HepG2 (cell line): ENCODE data around the gene CTF1. TPM values are rescaled to one million over a fixed set of nuclear protein-coding genes. Genes with fewer than 3 reads are reported as not detected.

Source experiments
- AGO2 ChIP-seq: fragments of 200-400 bp; formaldehyde crosslinking; optimal IDR thresholded peaks from 2 replicates; pipeline ENCODE3; 2017; ENCODE audit warnings: mild to moderate bottlenecking, low read depth, low read length, moderate library complexity
- DMAP1 ChIP-seq: IDR thresholded peaks from 2 replicates; pipeline ENCODE4 v1.6.1; 2016
- FOXJ3 ChIP-seq: sonication (generic); formaldehyde crosslinking; IDR thresholded peaks from 2 replicates; pipeline ENCODE4 v1.4.0; 2020; ENCODE audit warnings: missing genetic modification reagents, mild to moderate bottlenecking, borderline replicate concordance
- JUND ChIP-seq: sonication (generic); formaldehyde crosslinking; IDR thresholded peaks from 2 replicates; pipeline ENCODE4 v1.8.0; 2022; ENCODE audit warnings: mild to moderate bottlenecking, missing genetic modification reagents
- PAF1 ChIP-seq: IDR thresholded peaks from 2 replicates; pipeline ENCODE4 v1.6.1; 2016; ENCODE audit warnings: missing genetic modification reagents, missing compliant biosample characterization
- PAWR ChIP-seq: sonication (generic); formaldehyde crosslinking; IDR thresholded peaks from 2 replicates; pipeline ENCODE4 v1.4.0; 2020; ENCODE audit warnings: missing genetic modification reagents, mild to moderate bottlenecking, borderline replicate concordance
- POLR2A ChIP-seq, 2 experiments: IDR thresholded peaks; 2 replicates each; pipeline ENCODE4 v1.6.1; 2011; ENCODE audit warnings: low read depth in 2 of 2, low read length in 2 of 2, mild to moderate bottlenecking in 1 of 2, moderate library complexity in 1 of 2; ENCODE audit not compliant: insufficient read depth in 1 of 2
- SKI ChIP-seq: fragments of 450-650 bp; IDR thresholded peaks from one replicate; pipeline ENCODE4 v1.6.1; 2018; ENCODE audit warnings: mild to moderate bottlenecking; ENCODE audit not compliant: partially characterized antibody
- SOX6 ChIP-seq, 2 experiments: fragments of 450-650 bp in 1 of 2; sonication (generic) in 1 of 2; formaldehyde crosslinking in 1 of 2; IDR thresholded peaks; 2 replicates each; pipeline versions ENCODE4 v1.4.0 to v1.6.1; 2017 to 2020; ENCODE audit warnings: antibody characterized with exemption in 1 of 2, mild to moderate bottlenecking in 1 of 2, missing genetic modification reagents in 1 of 2
- ZFAT ChIP-seq: sonication (generic); formaldehyde crosslinking; conservative IDR thresholded peaks from 2 replicates; pipeline ENCODE4 v1.8.1; 2023; ENCODE audit warnings: missing genetic modification reagents, inconsistent platforms
- ZNF138 ChIP-seq: sonication (generic); formaldehyde crosslinking; IDR thresholded peaks from 2 replicates; pipeline ENCODE4 v1.5.0; 2020; ENCODE audit warnings: mild to moderate bottlenecking, low read depth, missing genetic modification reagents
- ZNF263 ChIP-seq: sonication (generic); formaldehyde crosslinking; IDR thresholded peaks from 2 replicates; pipeline ENCODE4 v1.4.0; 2020; ENCODE audit warnings: missing genetic modification reagents
- ZNF317 ChIP-seq: sonication (generic); formaldehyde crosslinking; IDR thresholded peaks from 2 replicates; pipeline ENCODE4 v1.5.0; 2020; ENCODE audit warnings: mild to moderate bottlenecking, missing genetic modification reagents
- ZNF354B ChIP-seq: sonication (generic); formaldehyde crosslinking; IDR thresholded peaks from 2 replicates; pipeline ENCODE4 v1.8.0; 2022; ENCODE audit warnings: mild to moderate bottlenecking, missing genetic modification reagents
- ZNF431 ChIP-seq: sonication (generic); formaldehyde crosslinking; IDR thresholded peaks from 2 replicates; pipeline ENCODE4 v1.9.0; 2022; ENCODE audit warnings: missing genetic modification reagents, low read depth, mild to moderate bottlenecking, borderline replicate concordance
- ZNF44 ChIP-seq: sonication (generic); formaldehyde crosslinking; IDR thresholded peaks from 2 replicates; pipeline ENCODE4 v1.5.1; 2020; ENCODE audit warnings: mild to moderate bottlenecking, missing genetic modification reagents
- ZNF547 ChIP-seq: sonication (generic); formaldehyde crosslinking; IDR thresholded peaks from 2 replicates; pipeline ENCODE4 v1.5.1; 2020; ENCODE audit warnings: mild to moderate bottlenecking, missing genetic modification reagents
- polyA plus RNA-seq, 8 experiments: library from polyadenylated mRNA; depleted of rRNA in 3 of 8; stranded (reverse) in 7 of 8; unstranded in 1 of 8; fragments of >200 nt; fragmentation: Illumina TruSeq in 4 of 8; extraction: Trizol in 4 of 8; gene quantifications; 2 replicates each; pipeline versions ENCODE4 v1.2.1 to v1.2.3, GENCODE V29; 2011 to 2016; ENCODE audit warnings: low read depth in 4 of 8, missing spikeins in 1 of 8, mixed read lengths in 1 of 8; ENCODE audit not compliant: insufficient read depth in 1 of 8
- total RNA-seq, 5 experiments: library from RNA; depleted of rRNA; stranded (reverse); fragments of >200 nt; fragmentation: Illumina TruSeq; extraction: Trizol; gene quantifications; 2 replicates each; pipeline ENCODE4 v1.2.3, GENCODE V29; 2016; ENCODE audit warnings: low read depth in 1 of 5
- TF ChIP-seq, protein P1 (sequence below): conservative IDR thresholded peaks from 2 replicates; pipeline ENCODE4 v1.6.1; 2018; ENCODE audit warnings: missing genetic modification reagents
- TF ChIP-seq, protein P2 (sequence below): sonication (generic); formaldehyde crosslinking; IDR thresholded peaks from one replicate; pipeline ENCODE4 v1.5.1; 2020; ENCODE audit warnings: mild to moderate bottlenecking, missing genetic modification reagents; ENCODE audit errors: not compliant biosample characterization
- TF ChIP-seq, protein P3 (sequence below): sonication (generic); formaldehyde crosslinking; IDR thresholded peaks from 2 replicates; pipeline ENCODE4 v1.5.0; 2020; ENCODE audit warnings: missing genetic modification reagents

CTF1 gene
- total and polyA plus RNA-seq, 2 of the 13 experiments (the other 11 are each of a cell fraction or from before 2014, with no cell fraction given): 0.13 to 1.8 TPM

DNA sequence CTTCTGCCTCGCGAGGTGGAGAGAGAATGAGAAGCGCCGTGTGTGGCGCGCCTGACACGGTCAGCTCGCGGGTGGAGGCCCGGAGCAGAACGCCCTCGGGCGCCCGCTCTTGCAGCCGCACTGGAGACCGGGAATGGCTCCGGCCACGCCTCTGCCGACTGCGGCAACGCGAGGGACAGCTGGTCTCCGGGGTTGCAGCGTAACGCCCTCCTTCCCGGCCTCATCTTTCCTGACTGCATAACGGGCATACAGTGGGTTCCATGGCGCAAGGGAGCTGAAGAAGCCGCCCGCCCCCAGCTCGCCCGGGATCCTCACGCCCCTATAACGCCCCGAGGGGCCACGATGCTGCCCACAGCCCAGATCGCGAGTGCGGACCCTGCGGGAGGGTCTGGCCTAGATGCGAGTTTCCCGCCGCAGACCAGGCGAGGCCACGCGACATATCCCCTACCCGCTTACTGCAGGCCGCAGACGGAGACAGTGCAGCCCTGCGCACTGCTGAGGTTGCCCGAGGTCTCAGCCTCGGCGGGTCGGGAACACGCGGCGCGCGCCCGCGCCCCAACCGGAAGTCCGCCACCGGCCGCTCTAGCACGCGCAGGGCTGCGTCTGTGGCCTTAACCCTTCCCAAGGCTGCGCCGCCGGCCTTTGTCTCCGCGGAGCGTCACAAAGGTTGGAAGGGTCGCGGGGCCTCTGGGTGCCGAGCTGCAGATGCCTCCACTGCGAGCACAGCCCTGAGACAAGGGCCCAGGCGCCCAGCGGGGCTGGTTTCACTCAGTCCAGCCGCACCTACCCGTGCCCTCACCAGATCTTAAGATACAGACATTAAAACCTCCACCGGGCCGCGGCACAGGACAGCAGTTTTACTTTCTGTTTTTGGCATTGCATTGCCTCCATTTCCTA lies 21.3 kb upstream of the CTF1 start (continued):
- TF ChIP-seq ZNF431 (CRISPR knock-in tag) (peak; percentile 93), ZNF263 (CRISPR knock-in tag) (peak; percentile 81), ZNF547 (peak; percentile 87; the same call in 1 of the 2 replicates), SKI (peak; percentile 89), PAWR (CRISPR knock-in tag) (peak; percentile 76), ZNF317 (CRISPR knock-in tag) (peak; percentile 93), FOXJ3 (CRISPR knock-in tag) (no peak; the same call in none of the 2 replicates), PAF1 (no peak), ZNF354B (peak; percentile 98; the same call in 1 of the 2 replicates), ZFAT (CRISPR knock-in tag) (peak; percentile 72), SOX6 (IDR thresholded peaks at IDR 0.05) (no peak), SOX6 (CRISPR knock-in tag; IDR thresholded peaks at IDR 0.05) (peak; percentile 94), ZNF44 (CRISPR knock-in tag) (peak; percentile 16; the same call in 1 of the 2 replicates), AGO2 (peak; percentile 97), DMAP1 (peak; percentile 98), ZNF138 (CRISPR knock-in tag) (peak; percentile 99), JUND (0 out of 2 replicates have a peak, but pooled peaks have one; percentile 56), POLR2A (IDR thresholded peaks at IDR 0.05; ENCODE audit: insufficient read depth in 1 of 2, low read depth in 2 of 2, low read length in 2 of 2) (peak; percentile 96 to 99)
- TF ChIP-seq, protein P1, sequence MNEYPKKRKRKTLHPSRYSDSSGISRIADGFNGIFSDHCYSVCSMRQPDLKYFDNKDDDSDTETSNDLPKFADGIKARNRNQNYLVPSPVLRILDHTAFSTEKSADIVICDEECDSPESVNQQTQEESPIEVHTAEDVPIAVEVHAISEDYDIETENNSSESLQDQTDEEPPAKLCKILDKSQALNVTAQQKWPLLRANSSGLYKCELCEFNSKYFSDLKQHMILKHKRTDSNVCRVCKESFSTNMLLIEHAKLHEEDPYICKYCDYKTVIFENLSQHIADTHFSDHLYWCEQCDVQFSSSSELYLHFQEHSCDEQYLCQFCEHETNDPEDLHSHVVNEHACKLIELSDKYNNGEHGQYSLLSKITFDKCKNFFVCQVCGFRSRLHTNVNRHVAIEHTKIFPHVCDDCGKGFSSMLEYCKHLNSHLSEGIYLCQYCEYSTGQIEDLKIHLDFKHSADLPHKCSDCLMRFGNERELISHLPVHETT (CRISPR knock-in tag): peak; percentile 97
- TF ChIP-seq, protein P2, sequence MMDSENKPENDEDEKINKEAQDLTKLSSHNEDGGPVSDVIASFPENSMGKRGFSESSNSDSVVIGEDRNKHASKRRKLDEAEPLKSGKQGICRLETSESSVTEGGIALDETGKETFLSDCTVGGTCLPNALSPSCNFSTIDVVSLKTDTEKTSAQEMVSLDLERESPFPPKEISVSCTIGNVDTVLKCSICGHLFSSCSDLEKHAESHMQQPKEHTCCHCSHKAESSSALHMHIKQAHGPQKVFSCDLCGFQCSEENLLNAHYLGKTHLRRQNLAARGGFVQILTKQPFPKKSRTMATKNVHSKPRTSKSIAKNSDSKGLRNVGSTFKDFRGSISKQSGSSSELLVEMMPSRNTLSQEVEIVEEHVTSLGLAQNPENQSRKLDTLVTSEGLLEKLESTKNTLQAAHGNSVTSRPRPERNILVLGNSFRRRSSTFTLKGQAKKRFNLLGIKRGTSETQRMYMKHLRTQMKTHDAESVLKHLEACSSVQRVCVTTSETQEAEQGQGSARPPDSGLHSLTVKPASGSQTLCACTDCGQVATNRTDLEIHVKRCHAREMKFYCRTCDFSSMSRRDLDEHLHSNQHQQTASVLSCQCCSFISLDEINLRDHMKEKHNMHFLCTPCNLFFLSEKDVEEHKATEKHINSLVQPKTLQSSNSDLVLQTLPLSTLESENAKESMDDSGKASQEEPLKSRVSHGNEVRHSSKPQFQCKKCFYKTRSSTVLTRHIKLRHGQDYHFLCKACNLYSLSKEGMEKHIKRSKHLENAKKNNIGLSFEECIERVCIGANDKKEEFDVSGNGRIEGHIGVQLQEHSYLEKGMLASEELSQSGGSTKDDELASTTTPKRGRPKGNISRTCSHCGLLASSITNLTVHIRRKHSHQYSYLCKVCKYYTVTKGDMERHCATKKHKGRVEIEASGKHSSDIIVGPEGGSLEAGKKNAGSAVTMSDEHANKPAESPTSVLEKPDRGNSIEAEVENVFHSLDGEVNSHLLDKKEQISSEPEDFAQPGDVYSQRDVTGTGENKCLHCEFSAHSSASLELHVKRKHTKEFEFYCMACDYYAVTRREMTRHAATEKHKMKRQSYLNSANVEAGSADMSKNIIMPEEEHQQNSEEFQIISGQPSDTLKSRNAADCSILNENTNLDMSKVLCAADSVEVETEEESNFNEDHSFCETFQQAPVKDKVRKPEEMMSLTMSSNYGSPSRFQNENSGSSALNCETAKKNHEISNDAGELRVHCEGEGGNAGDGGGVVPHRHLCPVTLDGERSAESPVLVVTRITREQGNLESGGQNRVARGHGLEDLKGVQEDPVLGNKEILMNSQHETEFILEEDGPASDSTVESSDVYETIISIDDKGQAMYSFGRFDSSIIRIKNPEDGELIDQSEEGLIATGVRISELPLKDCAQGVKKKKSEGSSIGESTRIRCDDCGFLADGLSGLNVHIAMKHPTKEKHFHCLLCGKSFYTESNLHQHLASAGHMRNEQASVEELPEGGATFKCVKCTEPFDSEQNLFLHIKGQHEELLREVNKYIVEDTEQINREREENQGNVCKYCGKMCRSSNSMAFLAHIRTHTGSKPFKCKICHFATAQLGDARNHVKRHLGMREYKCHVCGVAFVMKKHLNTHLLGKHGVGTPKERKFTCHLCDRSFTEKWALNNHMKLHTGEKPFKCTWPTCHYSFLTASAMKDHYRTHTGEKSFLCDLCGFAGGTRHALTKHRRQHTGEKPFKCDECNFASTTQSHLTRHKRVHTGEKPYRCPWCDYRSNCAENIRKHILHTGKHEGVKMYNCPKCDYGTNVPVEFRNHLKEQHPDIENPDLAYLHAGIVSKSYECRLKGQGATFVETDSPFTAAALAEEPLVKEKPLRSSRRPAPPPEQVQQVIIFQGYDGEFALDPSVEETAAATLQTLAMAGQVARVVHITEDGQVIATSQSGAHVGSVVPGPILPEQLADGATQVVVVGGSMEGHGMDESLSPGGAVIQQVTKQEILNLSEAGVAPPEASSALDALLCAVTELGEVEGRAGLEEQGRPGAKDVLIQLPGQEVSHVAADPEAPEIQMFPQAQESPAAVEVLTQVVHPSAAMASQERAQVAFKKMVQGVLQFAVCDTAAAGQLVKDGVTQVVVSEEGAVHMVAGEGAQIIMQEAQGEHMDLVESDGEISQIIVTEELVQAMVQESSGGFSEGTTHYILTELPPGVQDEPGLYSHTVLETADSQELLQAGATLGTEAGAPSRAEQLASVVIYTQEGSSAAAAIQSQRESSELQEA (CRISPR knock-in tag): peak; percentile 91
- TF ChIP-seq, protein P3, sequence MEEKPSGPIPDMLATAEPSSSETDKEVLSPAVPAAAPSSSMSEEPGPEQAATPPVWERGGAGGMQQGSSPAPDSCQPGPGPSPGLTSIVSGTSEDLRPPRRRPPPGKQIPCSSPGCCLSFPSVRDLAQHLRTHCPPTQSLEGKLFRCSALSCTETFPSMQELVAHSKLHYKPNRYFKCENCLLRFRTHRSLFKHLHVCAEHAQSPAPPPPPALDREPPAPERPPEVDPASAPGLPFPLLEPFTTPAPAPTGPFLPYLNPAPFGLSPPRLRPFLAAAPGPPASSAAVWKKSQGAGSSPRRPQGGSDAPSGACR: peak; percentile 98
